HG03442 (cell line): Measurements from ENCODE around the gene PRDX2.

Source experiments
- ATAC-seq: cut with Tn5 transposase; IDR thresholded peaks from one replicate; pipeline ENCODE4 v1.9.1; 2021; ENCODE audit warnings: mild to moderate bottlenecking, moderate library complexity; ENCODE audit not compliant: unreplicated experiment

Gene PRDX2

DNA sequence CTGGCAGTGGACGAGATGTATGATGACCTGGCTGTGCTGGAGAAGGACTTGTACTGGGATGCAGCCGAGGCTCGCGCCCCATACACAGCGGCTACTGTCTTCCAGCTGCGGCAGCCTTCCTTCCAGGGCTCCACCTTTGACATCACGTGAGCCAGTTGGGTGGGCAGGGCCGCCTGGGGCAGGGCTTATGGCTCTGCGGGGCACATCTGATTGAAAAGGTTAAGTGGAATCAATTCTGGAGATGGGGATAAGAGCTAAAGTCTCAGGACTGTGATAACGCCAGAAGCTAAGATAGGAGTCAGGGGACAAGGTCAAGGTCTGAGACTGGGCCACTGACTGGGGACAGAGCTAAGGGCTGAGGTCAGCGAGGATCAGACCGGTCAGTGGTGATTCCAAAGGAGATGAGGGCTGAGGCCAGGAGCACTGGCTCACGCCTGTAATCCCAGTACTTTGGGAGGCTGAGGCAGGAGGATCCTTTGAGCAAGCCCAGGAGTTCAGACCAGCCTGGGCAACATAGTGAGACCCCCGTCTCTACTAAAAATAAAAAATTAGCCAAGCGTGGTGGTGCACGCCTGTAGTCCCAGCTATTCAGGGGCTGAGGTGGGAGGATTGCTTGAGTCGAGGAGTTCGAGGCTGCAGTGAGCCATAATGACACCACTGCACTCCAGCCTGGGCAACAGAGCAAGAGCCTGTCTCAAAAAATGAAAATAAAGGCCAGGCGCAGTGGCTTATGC is 45.3 kb downstream of the PRDX2 start:
- ATAC-seq = no peak

DNA sequence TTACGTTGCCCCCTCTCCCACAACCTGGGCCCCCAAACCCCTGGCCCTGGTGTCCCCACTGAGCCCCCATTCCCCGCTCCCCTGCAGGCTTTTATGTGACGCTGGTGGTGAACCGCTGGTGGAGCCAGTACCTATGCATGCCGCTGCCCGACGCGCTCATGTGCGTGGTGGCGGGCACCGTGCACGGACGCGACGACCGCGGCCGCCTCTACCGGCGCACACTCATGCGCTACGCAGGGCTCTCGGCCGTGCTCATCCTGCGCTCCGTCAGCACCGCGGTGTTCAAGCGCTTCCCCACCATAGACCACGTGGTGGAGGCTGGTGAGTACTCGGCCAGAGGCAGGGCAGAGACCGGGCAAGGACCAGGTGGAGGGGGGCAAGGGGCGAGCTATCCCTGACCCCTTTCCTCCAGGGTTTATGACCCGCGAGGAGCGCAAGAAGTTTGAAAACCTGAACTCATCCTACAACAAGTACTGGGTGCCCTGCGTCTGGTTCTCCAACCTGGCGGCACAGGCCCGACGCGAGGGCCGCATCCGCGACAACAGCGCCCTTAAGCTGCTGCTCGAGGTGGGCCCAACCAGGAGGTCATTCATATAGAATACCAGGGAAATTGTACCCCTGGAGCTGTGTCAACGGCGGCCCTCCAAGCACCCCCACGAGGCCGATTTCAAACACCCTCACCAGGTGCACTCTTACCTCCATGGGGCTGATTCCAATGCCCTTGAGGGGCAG is 47.0 kb downstream of the PRDX2 start:
- no peak for ATAC-seq

DNA sequence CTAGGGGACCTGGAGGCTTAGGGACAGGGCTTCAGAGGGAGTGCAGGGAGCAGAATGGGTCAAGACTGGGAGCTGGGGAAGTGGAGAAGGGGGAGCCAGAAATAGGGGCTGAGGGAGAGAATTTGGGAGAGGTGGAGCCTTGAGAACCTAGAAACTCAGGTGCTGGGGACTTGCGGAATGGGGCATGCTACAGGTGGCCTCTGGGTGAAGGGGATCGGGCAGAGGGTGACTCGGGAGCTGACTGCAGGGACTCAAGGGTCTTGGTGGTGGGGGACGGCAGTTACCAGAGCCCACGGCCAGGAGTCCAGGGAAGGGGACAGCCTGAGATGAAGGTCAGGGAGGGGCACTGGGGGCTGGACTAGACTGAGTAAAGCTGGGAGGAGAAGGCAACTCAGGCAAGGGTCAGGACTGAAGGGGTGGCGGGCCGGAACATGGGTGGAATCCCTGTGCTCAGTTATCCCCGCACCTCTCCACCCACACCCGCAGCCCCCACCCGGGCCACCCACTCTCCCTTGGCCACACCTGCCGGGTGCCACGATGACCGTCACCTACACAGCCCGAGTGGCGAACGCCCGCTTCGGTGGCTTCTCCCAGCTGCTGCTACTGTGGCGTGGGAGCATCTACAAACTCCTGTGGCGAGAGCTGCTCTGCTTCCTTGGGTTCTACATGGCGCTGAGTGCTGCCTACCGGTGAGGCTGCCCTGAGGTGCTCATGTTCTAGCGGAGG is 49.4 kb downstream of the PRDX2 start:
- no peak for ATAC-seq

DNA sequence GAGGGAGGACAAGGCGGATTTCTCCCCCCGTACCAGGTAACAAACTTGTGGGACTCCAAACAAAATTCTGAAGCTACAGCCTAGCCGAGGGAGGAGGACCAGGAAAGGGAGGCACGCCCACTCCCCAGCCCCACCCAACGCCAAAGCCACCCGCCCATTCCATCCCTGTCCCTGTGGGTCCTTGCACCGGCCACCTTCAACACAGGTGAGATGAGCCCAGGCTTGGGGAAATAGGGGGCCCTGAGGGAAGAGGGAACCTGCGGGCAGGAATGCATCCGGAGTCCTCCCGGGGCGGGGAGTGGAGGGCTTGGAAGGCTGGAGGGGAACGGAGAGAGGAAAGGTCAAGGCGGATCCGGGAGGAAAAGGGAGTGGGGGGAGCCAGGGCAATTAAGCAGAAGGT is 50.0 kb downstream of the PRDX2 start, which contains the start of gene BEST2:
TSS of gene BEST2 (plus strand) at position 157 of the 400 bp plus-strand sequence. CDS start 802 bp downstream, outside the sequence.
- ATAC-seq = no peak

DNA sequence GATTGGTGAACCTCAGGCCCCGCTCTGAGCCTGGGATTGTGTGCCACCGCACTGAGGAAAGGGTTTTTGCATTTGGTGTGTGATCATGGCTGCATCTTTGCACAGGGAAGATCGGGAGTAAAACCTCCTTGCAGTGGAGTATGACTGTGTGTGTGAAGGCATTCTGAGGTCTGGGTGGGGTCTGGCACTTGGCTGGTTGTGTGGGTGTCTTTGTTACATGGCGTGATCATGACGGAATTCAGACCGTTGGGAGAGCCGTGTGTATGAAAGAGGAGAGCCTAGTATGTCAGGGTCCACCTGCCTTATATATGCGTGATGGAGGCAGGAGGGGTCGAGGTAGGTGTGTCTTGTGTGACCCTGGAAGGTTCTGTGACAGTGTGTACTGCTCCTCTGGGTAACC is 50.7 kb downstream of the PRDX2 start:
- no peak for ATAC-seq

DNA sequence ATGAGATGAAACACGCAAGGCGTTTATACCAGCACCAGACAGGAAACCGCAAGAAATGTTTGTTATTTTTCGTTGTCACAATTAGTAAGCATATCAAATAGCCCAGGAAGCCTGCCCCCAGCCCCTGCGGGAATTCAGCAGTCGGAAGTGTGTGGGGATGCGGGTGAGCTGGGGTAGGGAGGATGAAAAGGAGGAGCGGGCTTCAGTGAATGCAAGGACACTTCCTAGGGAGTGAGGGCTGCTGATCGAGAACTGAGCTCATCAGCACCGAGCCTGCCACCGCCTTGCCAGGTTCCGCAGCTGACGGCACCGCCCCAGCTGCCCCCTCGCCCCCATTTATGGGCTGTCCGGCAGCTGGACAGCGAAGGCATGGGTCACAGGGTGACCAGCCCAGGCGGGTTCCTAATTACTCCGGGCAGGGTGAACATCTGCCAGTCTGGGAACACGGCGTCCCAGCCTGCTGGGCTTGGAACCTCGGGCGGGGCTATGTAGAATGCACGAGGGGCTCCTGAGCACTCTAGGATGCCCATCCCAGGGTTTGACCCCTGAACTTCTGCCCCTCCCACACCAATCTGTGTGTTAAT is 51.6 kb downstream of the PRDX2 start:
- no peak for ATAC-seq

DNA sequence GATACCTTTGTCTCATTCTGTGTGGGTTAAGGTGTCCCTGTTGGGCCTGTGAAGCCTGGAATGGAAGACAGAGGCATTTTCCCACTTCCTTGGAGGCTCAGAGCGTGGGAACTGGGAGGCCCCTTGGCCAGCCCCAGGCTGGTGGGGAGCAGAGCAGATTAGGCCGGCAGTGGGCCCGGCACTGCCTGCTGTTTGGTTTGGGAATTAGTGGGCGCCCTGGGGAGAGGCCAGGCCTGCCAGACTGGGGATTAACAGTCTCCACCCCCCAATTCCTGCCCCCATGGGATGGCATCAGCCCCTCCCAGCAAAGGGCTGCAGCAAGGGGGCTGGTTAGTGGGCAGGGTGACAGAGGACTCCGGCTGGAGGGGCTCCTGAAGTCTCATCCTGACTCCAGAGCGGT is 53.1 kb downstream of the PRDX2 start:
- no peak for ATAC-seq
